OCI-LY7 (cell line): ENCODE measurements around the gene PPP1R3A.

Experiments
- CTCF ChIP-seq: fragments of 200-600 bp; sonication (generic); conservative IDR thresholded peaks from 2 replicates; pipeline ENCODE4 v1.5.1; 2014; ENCODE audit warnings: mild to moderate bottlenecking, antibody characterized with exemption, low read length, moderate library complexity, mixed read lengths
- EZH2phosphoT487 ChIP-seq: fragments of 200-600 bp; sonication (generic); IDR thresholded peaks from 2 replicates; pipeline ENCODE4 v1.6.1; 2018; ENCODE audit warnings: low read depth, borderline replicate concordance, mild to moderate bottlenecking, mixed run types, antibody characterized with exemption, low read length, moderate library complexity, mixed read lengths

- TF ChIP-seq CTCF (no peak), EZH2phosphoT487 (no peak)
Measured at GRCh38 chr7:113878394-113878992, 40.3 kb downstream of the PPP1R3A start.
